Suprapubic skin (tissue), 4 donors: ENCODE measurements around the gene ROPN1L. TPM values are rescaled to one million over a fixed set of nuclear protein-coding genes. Genes with fewer than 3 reads are reported as not detected.

Experiments
- DNase-seq, 2 donors: peaks; one replicate each; pipeline ENCODE4 v3.0.0-alpha.2; 2019; ENCODE audit warnings: low spot score in 2 of 2
- H3K27ac ChIP-seq: fragments of 200-600 bp; sonication (generic); one replicate; pipeline ENCODE4 v1.5.1; 2019
- H3K27me3 ChIP-seq: fragments of 200-600 bp; sonication (generic); one replicate; pipeline ENCODE4 v1.5.1; 2019
- H3K36me3 ChIP-seq: fragments of 200-600 bp; sonication (generic); one replicate; pipeline ENCODE4 v1.5.1; 2019
- H3K4me1 ChIP-seq: fragments of 200-600 bp; sonication (generic); one replicate; pipeline ENCODE4 v1.5.1; 2019
- H3K4me3 ChIP-seq: fragments of 200-600 bp; sonication (generic); one replicate; pipeline ENCODE4 v1.5.1; 2019; ENCODE audit warnings: mild to moderate bottlenecking
- H3K9me3 ChIP-seq: fragments of 200-600 bp; sonication (generic); one replicate; pipeline ENCODE4 v1.5.1; 2019
- EP300 ChIP-seq: sonication (generic); formaldehyde crosslinking; IDR thresholded peaks from one replicate; pipeline ENCODE4 v1.6.1; 2017; ENCODE audit warnings: antibody characterized with exemption
- POLR2A ChIP-seq, 2 donors: fragments of 450-650 bp; IDR thresholded peaks; one replicate each; pipeline ENCODE4 v1.6.1; 2017; ENCODE audit warnings: antibody characterized with exemption in 2 of 2, mild to moderate bottlenecking in 2 of 2, moderate library complexity in 2 of 2
- POLR2AphosphoS5 ChIP-seq, 3 donors: sonication (generic); formaldehyde crosslinking; IDR thresholded peaks; one replicate each; pipeline ENCODE4 v1.6.1; 2017; ENCODE audit warnings: antibody characterized with exemption in 3 of 3
- WGBS: methylation state at CpG from one replicate; pipeline ENCODE4 v1.1.5; 2018; 5-methylcytosine and 5-hydroxymethylcytosine counted together
- total RNA-seq, 4 donors: library from RNA; depleted of rRNA; stranded (reverse); fragments of >200 nt; gene quantifications; one replicate each; pipeline ENCODE4 v1.1.0, GENCODE V29; 2016
- TF ChIP-seq, protein P1 (sequence below), 2 donors: fragments of 200-600 bp in 1 of 2; fragments of 450-650 bp in 1 of 2; sonication (generic) in 1 of 2; IDR thresholded peaks; one replicate each; pipeline ENCODE4 v1.5.1; 2016 to 2019; ENCODE audit warnings: antibody characterized with exemption in 2 of 2, mild to moderate bottlenecking in 1 of 2, moderate library complexity in 1 of 2

ROPN1L gene
- total RNA-seq, 4 donors from 2014 or later, result 0.81 TPM; not detected in 3

DNA sequence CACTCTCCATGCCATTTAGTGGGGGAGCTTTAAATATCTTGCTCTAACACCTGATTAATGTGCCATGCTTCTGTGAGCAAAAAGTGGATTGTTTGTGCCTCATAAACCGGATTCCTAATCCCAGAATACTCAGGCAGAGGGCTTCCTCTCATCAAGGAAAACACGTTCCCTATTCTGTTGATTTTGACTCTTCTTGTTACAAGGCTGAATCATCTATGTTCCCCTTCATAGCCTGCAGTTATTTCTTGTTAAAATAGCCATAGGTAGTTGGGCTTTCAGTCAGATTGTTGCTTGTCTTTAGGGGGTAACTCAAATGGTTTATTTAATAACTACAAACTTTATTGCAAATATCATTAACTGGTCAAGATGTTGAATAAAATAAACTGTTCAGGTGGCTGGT, 26.6 kb downstream of the ROPN1L start:
- Histone ChIP-seq H3K4me3 (no peak overlapping the region), H3K9me3 (no peaks in the 10 kb centered on the region), H3K4me1 (no peaks in the 10 kb centered on the region), H3K27me3 (peaks cover 8% of the 10 kb centered on the region), H3K27ac (no peak overlapping the region), H3K36me3 (no peaks in the 10 kb centered on the region)
- TF ChIP-seq, protein P1, sequence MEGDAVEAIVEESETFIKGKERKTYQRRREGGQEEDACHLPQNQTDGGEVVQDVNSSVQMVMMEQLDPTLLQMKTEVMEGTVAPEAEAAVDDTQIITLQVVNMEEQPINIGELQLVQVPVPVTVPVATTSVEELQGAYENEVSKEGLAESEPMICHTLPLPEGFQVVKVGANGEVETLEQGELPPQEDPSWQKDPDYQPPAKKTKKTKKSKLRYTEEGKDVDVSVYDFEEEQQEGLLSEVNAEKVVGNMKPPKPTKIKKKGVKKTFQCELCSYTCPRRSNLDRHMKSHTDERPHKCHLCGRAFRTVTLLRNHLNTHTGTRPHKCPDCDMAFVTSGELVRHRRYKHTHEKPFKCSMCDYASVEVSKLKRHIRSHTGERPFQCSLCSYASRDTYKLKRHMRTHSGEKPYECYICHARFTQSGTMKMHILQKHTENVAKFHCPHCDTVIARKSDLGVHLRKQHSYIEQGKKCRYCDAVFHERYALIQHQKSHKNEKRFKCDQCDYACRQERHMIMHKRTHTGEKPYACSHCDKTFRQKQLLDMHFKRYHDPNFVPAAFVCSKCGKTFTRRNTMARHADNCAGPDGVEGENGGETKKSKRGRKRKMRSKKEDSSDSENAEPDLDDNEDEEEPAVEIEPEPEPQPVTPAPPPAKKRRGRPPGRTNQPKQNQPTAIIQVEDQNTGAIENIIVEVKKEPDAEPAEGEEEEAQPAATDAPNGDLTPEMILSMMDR (IDR thresholded peaks at IDR 0.05), result no peak
- no peak for TF ChIP-seq EP300
- TF ChIP-seq POLR2A (IDR thresholded peaks at IDR 0.05), result no peak
- no peak for TF ChIP-seq POLR2AphosphoS5 (IDR thresholded peaks at IDR 0.05)
- no peak for DNase-seq
- 82% methylated on average over 2 of the region's 2 CpGs for WGBS

DNA sequence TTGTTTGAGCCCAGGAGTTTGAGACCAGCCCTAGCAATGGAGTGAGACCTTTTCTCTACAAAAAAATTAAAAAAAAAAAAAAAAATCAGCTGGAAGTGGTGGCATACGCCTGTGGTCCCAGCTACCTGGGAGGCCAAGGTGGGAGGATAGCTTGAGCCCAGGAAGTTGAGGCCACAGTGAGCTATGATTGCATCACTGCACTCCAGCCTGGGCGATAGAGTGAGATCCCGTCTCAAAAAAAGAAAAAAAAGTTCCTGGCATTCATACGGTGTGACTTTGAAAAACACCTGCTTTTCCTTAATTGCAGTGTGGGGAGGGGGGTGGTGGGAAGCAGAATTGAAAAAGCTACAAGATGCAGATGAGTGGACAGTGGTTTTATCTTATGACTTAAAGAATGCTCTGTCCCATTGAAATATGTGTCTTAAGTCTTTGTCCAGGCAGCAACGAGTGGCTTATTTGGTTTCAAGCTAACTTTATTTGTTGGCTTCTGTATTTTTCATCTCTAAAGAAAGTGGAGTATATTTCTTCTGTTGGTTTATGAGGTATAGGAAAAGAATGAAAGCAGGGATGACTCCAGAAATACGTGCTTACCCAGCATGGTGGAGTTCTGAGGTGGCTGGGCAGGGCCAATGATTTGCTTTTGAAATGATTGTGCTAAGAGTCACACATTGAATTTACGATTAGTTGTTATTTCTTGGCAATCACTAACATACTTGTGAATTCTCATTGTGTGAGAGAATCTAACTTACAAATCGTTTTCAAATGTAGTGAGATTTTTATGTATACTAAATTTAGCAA, 27.8 kb downstream of the ROPN1L start:
- Histone ChIP-seq H3K4me3 (no peak overlapping the region), H3K36me3 (no peaks in the 10 kb centered on the region), H3K9me3 (no peaks in the 10 kb centered on the region), H3K27me3 (no peaks in the 10 kb centered on the region), H3K4me1 (no peaks in the 10 kb centered on the region), H3K27ac (no peak overlapping the region)
- DNase-seq, result no peak
- 74% methylated on average over 8 of the region's 8 CpGs for WGBS
- TF ChIP-seq POLR2AphosphoS5 (IDR thresholded peaks at IDR 0.05) (no peak), EP300 (no peak), POLR2A (IDR thresholded peaks at IDR 0.05) (no peak)
- TF ChIP-seq, protein P1 (IDR thresholded peaks at IDR 0.05), result no peak

DNA sequence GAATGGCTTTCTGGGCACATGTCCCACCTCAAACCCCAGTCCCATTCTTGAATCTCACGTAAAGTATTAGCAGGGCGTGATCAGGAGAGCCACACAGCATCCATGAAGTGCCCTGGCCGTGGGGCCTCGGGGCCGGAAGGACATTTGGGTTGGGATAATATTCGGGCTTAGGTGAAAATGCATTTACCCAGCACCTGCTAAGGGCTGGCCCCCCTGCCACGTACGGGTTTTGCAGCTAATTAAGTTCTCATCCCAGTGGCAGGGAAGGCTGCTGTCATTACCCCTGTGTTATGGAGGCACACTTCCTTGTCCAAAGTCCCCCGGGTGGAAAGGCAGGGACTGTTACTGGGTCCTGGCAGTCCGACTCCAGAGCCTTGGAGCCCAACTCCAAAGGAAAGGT, 29.0 kb downstream of the ROPN1L start:
- Histone ChIP-seq H3K4me1 (no peaks in the 10 kb centered on the region), H3K36me3 (no peaks in the 10 kb centered on the region), H3K27ac (no peak overlapping the region), H3K4me3 (no peak overlapping the region), H3K9me3 (no peaks in the 10 kb centered on the region), H3K27me3 (no peaks in the 10 kb centered on the region)
- DNase-seq, result no peak
- TF ChIP-seq, protein P1 (IDR thresholded peaks at IDR 0.05), result no peak
- TF ChIP-seq EP300, result no peak
- TF ChIP-seq POLR2AphosphoS5 (IDR thresholded peaks at IDR 0.05), result no peak
- no peak for TF ChIP-seq POLR2A (IDR thresholded peaks at IDR 0.05)
- 97% methylated on average over 9 of the region's 10 CpGs for WGBS

DNA sequence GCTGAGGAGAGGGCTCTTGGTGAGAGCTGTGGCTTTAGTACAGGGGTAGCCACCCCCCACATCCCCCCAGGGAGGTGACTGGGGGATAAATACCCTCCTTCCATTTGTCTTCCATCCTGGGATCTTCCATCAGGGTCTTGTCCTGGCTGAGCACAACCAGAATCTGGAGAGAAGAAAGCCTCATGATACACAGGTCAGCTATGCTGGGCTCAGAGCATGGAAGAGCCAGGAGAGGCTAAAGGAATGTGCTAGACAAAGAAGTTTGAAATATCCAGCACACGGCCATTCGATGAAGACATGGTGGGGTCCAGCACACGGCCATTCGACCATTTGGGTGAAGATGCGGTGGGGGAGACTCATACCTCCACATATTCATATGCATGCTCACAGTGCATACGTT, 30.0 kb downstream of the ROPN1L start:
- Histone ChIP-seq H3K36me3 (no peaks in the 10 kb centered on the region), H3K9me3 (no peaks in the 10 kb centered on the region), H3K4me3 (no peak overlapping the region), H3K27me3 (no peaks in the 10 kb centered on the region), H3K4me1 (no peaks in the 10 kb centered on the region), H3K27ac (no peak overlapping the region)
- no peak for DNase-seq
- WGBS, result 93% methylated on average over 6 of the region's 6 CpGs
- TF ChIP-seq EP300 (no peak), POLR2AphosphoS5 (IDR thresholded peaks at IDR 0.05) (no peak), POLR2A (IDR thresholded peaks at IDR 0.05) (no peak)
- TF ChIP-seq, protein P1 (IDR thresholded peaks at IDR 0.05), result no peak

DNA sequence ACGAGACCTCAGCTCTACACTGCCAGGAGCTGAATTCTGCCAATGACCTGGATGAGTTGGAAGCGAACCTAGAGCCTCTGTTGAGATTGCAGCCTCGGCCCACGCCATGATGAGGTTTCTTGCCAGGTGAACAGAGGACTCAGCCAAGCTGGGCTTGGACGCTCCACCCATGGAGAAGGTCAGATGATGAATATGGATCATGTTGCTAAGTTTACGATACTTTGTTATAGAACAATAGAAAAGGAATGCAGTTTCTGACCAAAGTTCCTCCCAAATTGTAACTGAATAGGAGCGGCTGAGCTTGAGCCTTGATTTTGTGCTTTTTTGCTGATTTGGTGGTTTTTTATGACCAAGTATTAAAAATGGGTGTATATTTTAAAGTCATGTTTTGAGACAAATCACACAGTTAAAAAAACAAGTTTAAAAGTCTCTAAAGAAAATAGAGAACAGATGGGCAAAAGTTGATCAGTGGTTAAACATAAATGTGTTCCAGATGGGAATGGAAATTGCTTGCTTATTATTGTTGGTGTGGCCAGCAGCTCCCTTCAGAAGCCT, 32.9 kb downstream of the ROPN1L start:
- no peaks in the 10 kb centered on the region for H3K9me3 ChIP-seq
- H3K36me3 ChIP-seq, result no peaks in the 10 kb centered on the region
- 76% methylated on average over 7 of the region's 7 CpGs for WGBS
- no peak overlapping the region for H3K4me3 ChIP-seq
- DNase-seq, result no peak
- TF ChIP-seq, protein P1 (IDR thresholded peaks at IDR 0.05), result no peak
- no peak for TF ChIP-seq POLR2A (IDR thresholded peaks at IDR 0.05)
- no peak for TF ChIP-seq EP300
- TF ChIP-seq POLR2AphosphoS5 (IDR thresholded peaks at IDR 0.05), result no peak
- H3K4me1 ChIP-seq, result no peaks in the 10 kb centered on the region
- H3K27me3 ChIP-seq, result no peaks in the 10 kb centered on the region
- no peak overlapping the region for H3K27ac ChIP-seq
